Keratinocyte (primary cell): ENCODE data around the gene DNAAF5.

ENCODE experiments used
- CTCF ChIP-seq, 3 experiments: IDR thresholded peaks in 1 of 3; conservative IDR thresholded peaks in 1 of 3; optimal IDR thresholded peaks in 1 of 3; 2 replicates in 2 of 3; 3 replicates in 1 of 3; pipeline versions ENCODE3 to v1.5.1; 2011; ENCODE audit warnings: low read length in 3 of 3, mild to moderate bottlenecking in 3 of 3, moderate library complexity in 2 of 3, control low read depth in 1 of 3, inconsistent platforms in 1 of 3; ENCODE audit not compliant: insufficient read depth in 2 of 3; ENCODE audit errors: extremely low read depth in 1 of 3
- EZH2 ChIP-seq: IDR thresholded peaks from one replicate; pipeline ENCODE4 v1.6.1; 2012; ENCODE audit warnings: inconsistent platforms, mild to moderate bottlenecking, low read length, moderate library complexity

GRCh38 chr7:707296-708000, 19.1 kb upstream of the DNAAF5 start:
- no peak for TF ChIP-seq CTCF (optimal IDR thresholded peaks at IDR 0.05 in 1 of 3, IDR thresholded peaks at IDR 0.05 in 1 of 3, conservative IDR thresholded peaks at IDR 0.05 in 1 of 3; ENCODE audit: extremely low read depth in 1 of 3, insufficient read depth in 2 of 3, low read length in 3 of 3)
- TF ChIP-seq EZH2 = no peak
